NCI-H748 (cell line): ENCODE measurements around the gene TSPAN3.

Source experiments
- DNase-seq: peaks from one replicate; lab custom pipeline; 2025; ENCODE audit not compliant: unreplicated experiment; lab: John Stamatoyannopoulos, UW

Gene TSPAN3

DNA sequence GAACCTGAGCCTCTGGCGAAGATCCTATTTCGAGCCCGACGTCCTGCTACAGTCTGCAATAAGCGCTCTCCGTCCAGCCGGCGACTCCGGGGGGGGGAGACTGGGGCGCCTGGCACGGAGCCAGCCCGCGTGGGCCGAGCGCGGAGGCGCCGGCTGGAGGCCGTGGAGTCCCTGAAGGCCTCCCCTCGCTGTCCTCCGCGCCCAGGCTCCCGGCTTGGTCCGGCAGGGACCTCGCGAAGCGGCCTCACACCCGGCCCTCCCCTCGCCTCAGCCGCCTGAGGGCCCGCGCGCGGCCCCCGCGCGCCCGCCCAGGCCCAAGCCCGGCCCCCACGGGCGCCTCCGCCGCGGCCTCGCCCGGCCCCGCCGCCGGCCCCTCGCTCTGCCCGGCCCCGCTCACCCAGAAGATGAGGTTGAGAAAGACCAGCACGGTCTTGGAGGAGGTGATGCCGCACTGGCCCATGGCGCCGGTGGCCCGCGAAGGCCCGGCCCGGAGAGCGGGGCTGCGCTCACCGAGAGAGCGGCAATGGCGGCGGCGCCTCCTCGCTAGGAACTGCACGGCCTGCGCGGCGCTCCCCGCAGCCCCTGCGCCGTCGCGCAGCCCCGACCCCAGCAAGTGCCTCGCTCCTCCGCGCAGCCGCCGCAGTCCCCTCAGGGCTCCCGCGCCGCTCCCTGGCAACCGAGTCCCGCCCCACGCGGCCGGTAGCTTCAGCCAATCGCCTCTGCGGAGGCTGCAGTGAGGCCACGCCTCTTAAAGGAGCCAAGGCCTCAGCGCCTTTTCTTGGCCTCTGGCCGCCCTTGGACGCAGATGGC lies at the start of gene TSPAN3:
TSS of gene TSPAN3 (minus strand) at position 615 of the 810 bp plus-strand sequence. CDS start at position 460, 155 bp downstream.
- peak; percentile 95 for DNase-seq

DNA sequence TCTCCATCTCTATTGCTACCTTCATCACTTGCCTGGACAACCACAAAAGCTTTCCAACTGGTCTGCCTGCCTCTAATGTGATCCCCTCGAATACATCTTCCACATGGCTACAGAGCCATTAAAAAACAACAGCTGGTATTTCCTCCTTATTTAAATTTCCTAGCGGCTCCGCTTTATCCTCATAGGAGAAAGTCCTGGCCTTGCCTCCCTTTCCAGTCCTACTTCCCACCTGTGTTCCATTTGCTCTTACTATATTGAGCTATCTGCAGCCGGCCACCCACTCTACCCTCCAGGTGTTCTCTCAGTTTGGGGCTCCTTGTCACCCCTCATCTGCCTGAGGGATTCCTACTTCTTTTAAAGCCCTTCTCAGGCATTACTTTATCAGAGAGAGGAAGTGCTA lies 49.7 kb upstream of the TSPAN3 start:
- no peak for DNase-seq

DNA sequence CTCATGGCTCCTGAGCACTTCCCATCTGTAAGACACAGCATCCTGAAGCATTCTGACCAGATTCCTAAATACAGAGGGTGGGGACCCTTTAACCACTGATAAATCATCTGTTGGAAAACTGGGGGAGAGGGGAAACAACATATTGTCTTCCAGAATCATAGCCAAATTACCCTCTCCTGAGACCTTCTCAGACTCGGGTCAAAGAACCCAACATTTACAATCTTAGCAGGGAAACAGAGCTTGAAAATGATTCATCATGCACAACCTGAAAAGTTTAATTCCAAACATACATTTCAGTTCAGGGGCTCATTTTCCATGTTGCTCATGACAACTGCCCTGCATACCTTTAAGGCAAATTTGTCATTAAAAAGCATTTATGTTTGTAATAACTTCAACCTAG lies 48.5 kb upstream of the TSPAN3 start:
- DNase-seq: no peak

DNA sequence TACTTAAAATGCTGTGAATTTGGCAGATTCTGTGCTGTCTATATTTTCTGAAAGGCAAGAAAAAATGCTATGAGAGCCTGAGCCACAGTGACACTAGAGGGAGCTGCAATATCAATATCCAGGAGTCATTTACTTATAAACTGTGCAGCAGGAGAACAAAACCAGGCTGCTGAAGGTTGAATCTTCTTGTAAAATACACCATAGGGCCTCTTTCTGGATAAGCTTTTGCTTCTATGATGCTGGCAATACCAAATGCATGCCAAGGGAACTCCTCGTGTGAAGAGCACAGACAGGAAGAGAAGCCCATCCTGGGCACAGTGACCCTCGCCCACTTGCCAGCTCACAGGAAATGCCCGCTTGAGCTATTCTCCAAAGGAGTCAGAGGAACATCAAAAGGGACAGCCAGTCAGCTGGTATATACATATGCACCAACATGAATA lies 48.0 kb upstream of the TSPAN3 start:
- peak; percentile 32 for DNase-seq

DNA sequence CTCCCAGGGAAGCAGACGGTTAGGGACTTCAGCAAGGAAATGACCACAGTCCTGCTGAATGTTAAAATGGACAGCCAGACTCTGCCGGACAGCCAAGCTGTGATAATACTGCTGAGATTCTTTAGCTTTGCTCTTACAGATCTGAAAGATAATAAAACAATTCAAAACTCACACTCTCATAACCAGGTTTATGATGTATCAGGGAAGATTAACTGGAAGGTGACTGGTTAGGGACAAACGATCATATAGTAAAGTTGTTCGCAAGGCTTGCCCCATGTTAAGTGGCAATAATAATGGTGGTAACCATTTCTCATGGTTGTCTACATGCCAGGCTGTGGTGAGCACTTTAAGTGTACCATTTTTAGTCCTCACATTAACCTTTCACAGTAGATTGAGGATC lies 44.3 kb upstream of the TSPAN3 start:
- no peak for DNase-seq

DNA sequence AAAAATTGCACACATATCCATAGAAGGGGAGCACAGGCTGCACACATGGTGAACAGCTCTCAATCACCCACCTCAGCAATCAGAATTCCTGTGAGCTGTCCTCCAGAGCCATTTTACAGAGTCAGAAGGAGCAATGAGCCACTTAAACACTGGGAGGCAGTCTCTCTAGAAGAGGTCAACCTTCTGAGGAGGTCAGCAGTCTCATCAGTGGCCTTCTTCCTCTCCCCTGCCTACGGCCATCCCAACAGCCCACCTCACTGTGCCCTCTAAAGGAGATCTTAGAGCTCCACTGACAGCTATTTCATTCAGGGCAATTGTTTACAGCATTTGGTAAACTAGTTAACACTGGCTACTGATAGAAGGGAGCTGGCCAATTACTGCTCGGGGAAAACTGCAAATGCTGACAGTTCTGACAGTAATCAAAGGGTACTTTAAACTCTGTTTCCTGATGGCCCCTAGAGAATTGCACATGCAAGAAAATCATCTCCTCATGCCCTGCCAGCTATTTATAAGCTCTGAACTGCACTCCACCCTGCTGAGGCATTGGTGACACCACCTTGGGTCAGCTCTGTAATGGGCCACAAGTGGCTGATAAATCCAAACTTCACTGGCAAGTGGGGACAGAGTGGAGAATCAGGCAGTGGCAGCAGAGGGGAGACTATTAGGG lies 42.1 kb upstream of the TSPAN3 start:
- no peak for DNase-seq

DNA sequence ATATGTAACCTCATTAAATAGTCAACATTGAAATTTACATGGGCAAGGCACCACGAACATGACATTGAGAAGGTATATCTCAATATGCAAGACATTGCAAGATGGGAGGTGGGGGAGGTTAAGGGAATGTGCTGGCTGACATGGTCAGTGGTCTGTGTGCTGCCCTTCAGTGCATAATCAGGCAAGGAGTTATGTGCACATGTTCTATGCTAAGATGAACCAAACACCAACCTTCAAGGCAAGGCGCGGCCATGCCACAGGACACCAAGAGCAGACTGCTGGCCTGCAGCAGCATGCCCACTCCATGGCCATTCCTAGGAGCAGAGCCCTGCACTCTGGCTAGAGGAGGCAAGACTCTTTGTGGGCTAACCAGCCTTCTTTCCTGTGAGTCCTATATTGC lies 40.9 kb upstream of the TSPAN3 start:
- DNase-seq: no peak

DNA sequence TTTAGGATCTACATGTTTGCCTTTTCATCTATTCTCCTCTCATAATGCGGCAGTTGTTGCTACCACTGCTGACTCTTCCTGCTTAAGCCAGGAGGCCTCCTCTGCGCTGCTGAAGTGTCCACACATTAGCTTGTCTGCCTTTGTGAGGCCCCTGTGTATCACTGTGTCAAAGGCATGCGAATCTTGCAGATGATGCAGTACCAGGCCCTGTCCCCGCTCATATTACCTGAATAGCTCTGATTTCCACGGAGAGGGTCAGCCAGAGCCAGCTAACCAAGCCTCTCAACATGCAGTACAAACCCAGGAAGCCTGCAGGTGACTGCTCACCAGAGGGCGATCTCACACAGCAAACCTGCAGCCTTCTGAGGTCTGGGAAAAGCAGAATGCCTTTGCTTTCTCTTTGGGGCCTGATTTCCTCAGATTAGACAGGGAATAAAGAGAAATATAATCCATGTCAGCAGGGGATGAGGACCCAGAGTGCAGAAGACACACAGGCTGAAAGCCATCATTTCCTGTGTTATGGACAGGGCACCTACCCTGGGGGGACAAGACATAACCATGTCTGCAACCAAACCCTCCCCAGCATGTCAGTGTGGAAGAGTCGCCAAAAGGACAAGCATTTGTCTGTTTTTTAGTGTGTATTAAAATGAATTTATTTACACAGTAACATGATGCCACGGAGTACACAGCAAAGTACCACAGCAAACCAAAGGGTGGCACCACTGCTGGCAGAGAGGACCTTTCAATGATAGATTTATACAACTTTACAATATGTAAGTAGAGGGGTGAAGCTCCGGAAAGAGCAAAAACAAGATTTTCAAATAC lies 36.8 kb upstream of the TSPAN3 start:
- DNase-seq: peak; percentile 46

DNA sequence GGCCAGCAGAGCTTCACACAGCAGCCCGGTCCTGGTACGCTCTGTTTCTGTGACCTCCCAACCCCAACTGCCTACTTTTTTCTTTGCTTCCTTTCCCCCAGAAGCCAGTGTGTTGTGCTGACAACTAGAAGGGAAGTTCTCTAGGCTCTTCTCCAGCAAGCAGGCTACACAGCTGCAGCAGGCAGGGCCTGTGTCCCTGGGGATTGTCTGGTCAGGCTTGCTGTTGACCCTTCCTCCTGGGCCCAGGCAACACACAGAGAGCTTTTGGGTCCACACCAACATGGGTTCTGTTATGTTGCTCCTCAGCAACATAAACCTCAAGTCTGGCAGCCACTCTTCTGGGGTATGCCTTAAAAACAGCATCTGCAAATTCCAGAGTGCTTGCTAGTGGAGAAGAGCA lies 36.2 kb upstream of the TSPAN3 start:
- DNase-seq: no peak

DNA sequence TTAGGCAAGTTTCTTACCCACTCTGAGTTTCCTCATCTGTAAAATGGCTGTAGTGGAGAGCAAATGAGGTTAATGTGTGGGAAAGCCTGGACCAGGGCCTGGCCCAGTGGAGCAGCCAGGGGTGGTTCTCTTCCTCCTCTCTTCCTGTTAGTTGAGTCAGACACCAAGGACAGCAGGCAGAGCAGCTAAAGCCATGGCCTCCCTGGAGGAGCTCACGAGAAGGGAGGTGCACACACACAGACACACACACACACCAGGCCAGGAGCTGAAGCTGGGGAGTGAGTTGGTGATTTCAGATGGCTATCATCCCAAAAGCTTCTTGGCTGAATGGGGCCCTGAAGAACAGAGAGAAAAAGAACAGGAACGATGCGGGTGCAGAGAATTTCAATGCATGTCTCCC lies 33.2 kb upstream of the TSPAN3 start:
- DNase-seq: no peak

DNA sequence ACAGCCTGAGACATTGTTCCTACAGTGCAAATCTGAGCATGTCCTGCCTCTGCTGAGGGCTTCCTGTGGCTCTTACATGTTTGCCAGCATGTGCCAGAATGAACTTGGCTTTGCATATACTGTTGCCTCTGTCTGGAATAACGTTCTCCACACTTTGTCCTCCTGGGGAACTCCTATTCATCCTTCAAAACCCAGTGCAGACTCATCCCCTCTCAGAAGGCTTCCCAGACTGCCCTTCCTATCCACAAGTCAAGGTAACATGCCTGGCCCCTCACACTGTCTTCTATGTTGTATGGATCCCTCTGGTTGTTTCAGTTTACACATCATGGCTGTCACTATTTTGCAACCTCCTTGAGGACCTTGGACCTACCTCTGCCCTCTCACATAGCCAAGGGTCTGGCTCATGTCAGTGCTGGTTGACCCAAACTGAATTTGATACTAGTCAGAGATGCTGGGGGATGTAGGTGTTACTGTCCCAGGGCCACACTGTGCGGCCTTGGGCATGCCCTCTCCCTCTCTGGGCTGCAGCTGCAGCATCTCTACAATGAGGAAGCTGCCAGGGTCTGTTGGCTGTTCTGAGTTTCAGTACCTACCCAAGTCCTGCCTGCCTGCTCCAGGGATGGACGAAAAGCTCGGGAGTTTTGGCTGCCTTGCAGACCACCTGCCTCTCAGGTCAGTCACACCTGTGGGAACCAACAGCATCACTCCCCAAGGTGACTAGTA lies 29.0 kb upstream of the TSPAN3 start:
- no peak for DNase-seq

DNA sequence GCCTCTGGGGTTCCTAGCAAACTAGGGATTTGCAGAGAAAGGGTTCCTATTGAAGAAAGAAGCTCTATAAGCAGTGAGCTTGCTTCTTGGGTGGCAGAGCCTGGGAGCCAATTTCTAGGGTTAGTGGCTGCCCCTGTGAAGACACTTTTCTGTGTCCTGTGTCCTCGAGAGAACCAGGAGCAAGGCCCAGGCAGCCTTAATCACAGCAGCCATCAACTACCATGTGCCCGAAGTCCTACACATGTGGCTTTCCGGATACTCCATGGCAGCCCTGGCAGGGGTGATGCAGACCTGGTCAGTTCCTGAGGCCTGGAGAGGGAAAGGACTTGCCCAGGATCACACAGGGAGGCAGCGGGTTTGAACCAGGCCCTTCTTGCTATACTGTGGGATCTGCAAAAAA lies 27.7 kb upstream of the TSPAN3 start:
- DNase-seq: no peak

DNA sequence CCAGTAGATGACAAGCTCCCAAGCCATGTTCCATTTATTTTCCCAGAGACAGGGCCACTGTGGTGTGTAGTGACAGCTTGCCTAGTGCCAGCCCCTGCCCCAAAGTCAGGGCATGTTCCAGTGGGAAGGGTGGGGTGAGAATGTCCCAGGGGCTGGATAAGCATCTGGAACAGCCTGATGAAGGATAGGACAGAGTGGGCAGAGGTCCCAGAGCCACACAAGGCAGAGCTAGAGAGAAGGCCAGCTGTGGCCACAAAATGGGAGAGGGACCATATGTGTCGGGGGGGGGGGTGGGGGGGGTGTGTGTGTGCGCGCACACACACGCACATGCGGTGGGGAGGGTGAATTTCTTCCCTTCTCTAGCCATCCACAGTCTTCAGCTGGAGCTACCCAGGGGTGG lies 27.0 kb upstream of the TSPAN3 start:
- DNase-seq: no peak

DNA sequence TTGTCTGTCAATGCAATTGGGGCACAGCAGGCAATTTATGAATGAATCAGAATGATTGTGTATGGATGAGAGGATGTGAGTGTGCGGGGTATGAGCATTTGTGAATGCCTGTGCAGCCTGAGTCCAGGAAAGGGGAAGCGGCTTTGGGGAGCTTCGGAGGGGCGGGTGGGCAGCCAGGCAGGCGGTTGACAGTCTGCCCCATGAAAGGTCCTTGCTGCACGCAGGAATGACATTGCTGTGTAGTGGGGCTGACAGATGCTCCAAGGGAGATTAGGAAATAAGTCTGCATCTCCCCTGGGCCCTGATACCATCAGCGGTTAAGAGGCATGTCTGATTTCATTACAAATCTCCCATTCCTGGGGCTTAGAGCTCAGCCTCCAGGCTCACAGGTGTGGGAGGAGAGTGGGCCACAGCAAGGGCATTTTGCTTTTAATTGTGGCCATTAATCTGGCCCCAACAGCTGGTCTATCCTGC lies 26.4 kb upstream of the TSPAN3 start:
- no peak for DNase-seq

DNA sequence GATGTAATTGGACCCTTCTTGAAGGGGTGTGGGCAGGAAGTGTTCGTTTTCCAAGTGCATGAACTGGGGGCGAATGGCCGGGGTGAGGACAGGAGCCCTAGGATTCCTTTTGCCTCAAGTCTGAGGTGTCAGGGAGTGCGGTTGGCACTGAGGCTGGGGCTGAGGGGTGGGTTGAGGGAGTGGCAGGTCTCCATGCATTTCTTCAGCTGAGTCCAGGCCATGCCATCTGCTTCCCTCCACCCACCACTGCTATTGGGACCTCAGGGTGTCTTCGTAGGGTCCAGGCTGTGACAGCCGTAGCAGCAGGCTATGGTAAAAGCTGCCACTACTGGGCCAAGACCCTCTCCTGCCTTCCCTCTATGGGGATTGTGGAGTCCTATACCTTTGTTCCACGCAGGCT lies 25.6 kb upstream of the TSPAN3 start:
- no peak for DNase-seq

DNA sequence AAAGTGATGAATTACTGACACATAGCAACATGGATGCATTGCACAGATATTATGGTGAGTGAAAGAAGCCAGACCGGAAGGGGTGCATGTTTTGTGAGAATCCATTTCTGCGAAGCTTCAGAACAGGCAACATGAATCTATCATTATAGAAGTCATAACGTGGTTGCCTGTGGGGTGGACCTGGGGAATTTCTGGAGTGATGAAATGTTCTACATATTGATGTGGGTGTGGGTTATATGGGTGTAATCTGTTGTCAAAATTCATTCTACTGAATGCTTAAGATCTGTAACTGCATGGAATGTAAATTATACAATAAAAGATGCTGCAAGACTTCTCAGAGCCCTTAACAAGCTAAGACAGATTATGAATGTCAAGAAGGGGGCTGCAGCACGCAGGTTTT lies 25.2 kb upstream of the TSPAN3 start:
- DNase-seq: no peak

DNA sequence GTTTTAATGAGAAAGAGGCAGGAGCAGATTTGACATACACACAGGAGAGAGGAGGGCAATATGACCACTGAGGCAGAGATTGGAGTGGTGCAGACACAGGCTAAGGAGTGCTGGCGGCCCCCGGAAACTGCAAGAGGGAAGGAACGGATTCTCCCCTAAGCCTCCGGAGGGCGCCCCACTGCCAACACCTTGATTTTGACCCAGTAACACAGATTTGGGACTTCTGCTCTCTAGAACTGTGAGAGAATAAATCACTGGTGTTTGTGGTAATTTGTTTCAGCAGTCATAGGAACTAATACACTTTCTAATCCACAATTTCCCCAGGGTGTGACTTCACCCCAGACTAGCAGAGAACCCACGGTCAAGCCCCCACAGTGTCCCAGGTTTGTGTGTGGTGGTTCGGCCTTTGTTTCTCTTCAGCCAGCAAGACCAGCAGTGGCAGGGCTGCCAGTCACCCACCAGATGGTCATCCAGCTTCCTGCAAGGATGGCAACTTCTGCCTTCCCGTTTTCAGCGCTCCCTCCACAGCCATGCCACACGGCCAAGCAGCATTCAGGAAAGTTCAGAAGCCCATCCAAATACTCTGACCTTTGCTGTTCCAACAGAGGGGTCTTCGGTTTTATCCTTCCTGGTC lies 23.6 kb upstream of the TSPAN3 start:
- no peak for DNase-seq

DNA sequence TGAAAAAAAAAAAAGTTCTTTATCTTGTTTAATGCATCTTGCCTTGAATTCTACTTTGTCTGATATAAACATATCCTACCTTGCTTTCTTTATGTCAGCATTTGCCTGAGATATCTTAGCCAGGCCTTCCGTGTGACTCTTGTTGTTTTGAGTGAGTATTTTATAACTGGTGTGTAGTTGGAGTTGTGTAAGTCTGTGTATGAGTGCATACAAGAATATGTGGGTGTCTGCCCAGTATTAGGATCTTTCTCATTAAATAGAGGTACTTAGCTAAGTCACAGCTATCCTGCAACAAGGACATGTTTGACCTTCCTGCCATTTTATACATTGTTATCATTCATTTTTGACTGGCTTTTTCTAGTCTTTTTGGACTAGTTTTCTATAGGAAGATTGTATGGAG lies 22.5 kb upstream of the TSPAN3 start:
- DNase-seq: no peak

DNA sequence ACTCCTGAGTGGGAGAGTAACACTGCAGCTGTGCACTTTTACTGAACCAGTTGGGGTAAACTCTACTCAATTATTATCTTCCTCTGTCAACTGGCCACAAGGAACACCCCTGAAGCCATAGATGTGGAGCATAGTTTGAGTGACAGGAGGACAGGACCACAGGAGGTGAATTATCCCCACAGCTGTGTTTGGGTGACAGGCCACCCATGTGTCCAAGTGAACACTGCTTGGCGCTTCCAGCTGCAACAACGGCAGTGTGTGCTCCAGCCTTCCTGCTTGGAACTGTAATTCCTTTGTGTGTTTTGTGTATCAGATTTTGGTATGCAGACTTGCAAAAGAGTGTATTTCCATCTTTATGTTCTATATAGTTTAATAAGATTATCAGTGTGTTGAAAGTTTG lies 20.2 kb upstream of the TSPAN3 start:
- no peak for DNase-seq

DNA sequence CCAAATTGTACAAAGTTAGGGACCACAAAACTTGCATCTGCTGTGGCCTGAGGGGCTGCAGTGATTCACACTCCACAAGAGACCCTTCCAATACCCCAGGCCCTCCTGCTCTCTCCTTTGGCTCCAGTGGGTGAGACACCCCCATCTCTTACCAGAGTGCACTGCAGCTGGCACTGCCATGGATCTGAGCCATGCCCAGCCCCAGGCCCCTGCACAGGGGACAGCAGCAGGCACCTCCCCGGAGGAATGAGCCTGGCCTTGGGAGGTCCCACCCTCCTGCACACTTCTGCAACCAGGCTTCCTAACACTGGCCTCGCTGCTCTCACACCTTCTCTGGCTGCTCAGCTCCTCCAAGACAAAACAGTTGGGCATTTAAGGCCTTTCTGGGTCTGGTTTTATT lies 16.3 kb upstream of the TSPAN3 start:
- no peak for DNase-seq

DNA sequence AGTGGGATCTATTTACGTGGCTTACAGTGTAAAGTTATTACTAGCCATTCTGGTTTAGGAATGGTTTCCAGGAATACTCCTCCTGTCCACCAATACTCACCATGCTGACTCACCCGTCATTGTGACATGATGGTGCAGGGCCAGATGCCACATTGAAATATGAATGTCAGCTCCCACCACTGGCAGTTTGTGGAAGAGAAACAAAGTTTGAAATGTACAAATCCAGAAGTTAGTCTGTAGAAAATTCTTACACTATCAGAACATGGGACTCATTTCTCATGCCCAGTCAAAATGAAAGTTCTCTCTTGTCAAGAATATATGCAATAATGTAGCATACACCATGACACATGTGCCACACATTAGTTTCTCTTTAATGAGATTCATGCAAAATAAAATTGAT lies 14.4 kb upstream of the TSPAN3 start:
- no peak for DNase-seq
